IPS DF 4.7 (cell line): Measurements from ENCODE around the gene N4BP2.

Experiments
- DNase-seq: peaks from one replicate; pipeline ENCODE4 v3.0.0-alpha.2; 2013; ENCODE audit warnings: low spot score; ENCODE audit errors: extremely low read depth

N4BP2 gene

DNA sequence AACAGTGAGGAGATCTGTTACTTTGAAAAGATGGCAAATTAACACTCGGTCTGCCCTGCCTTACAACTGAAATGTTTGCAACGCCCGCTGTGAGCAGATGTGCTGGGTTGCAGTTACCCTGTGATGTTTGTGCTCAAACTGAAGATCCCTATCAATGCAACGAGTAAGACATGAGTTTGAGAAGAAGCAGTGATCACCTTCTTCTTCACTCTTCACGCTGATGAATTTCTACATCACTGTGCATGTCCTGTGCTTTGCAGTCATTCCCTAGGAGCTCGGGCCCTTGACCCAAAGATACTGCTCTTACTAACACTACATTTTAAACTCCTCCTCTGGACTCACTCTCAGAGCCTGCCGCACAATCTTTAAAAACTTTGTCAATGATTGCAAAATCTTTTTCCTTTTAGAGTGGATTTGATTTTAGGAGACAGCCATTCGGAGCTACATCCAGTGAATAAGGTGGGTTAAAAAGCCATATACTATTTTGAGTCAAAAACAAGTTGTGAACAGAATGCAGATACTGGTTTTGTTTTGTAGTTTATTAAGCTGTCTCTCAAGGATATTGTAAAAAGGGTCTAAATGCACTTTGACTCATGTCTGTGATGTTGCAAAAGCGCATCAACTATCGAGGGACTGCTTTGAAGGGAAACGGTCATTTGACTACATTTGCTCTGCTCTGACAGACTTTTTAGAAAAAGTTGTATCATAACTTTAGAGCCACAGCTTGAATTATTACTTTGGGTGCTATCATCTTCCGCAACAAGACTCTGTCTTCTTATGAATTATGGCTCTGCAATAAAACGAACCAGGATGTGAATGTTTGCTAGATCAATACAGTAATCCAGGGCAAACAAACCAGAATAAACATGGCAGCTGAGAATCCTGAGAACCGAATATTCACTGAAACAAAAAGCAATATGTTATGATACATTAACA lies 134.5 kb downstream of the N4BP2 start:
- DNase-seq: no peak

DNA sequence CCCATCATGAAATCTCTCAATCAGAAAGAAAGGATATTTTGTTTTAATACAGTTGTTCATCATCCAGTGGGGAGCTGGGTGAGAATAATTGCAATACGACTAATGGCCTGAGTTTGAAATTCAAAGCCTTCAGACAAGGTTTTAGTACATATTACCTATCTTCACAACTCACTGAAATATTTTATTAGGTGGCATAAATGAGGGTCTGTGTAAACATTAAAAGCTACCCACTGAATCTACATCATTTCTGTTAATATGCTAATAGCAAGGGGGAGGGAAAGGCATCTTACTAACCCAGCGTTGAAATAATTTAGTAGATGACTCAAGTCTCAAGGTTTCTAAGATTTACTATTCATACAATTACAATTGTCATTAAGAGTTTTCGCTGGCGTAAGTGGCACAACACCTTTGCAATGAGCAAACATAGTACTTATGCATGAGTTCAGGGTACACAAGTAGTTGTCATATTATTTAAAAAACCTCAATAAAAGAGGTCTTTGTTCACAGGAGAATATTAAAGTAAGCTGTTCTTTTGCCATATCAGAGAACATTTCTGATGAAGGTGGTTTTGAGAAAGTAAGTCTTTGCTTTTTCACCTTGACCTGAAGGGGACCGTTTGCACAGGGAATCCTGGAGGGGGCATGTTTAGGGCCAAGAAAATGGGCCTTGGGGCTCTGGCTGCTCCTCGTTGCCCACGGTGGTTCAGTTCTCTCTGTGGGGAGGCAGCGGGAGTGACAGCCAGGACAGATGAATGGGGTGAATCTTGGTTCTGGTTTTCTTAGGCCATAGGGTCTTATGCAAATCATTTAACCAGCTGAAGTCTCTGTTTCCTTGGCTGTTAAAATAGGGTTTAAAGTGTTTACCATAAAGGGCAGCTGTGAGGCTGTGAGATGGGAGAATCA lies 135.7 kb downstream of the N4BP2 start:
- no peak for DNase-seq

DNA sequence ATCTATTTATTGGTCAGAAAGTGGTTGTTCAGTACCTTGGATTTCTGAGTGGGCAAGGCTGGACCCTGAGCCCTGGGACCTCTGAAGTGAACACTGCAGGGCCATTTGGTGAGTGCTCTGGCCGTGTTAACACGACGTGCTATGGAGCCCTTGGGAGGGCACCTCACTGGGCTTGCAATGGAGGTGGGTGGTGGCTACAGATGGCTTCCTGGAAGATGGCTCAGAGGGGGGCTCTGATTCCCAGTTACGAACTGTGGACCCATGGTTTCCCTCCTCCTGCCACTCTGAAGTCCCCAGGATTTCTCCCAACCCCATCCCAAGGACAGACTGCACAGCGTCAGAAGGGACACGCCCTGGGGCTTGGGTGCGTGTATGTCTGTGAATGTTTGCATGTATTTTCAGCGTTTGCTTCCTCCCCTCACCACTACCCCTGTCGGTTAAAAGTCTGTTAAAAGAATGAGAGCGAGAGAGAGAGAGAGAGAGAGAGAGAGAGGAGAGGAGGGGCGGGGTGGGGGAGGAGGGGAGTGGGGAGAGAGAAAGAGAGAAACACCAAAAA lies 136.4 kb downstream of the N4BP2 start:
- DNase-seq: no peak

DNA sequence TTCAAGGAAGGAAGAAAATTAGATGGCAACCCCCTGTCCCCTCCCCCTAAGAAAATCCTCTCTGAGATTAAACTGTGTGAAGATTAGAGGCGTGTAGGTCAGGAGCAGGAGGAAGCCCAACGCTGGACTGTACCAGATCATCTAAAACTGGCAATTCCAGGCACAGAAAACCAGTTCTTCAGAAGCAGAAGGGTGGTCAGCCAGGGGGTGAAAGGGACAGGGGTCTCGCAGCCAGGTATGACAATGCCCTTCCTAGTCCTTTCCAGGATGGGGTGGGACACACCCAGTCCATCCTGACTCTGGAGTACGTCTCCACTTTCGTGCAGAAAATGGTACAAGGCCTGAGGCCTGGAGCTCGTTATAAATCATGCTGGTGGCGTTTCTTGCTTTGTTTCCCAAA lies 136.9 kb downstream of the N4BP2 start:
- no peak for DNase-seq

DNA sequence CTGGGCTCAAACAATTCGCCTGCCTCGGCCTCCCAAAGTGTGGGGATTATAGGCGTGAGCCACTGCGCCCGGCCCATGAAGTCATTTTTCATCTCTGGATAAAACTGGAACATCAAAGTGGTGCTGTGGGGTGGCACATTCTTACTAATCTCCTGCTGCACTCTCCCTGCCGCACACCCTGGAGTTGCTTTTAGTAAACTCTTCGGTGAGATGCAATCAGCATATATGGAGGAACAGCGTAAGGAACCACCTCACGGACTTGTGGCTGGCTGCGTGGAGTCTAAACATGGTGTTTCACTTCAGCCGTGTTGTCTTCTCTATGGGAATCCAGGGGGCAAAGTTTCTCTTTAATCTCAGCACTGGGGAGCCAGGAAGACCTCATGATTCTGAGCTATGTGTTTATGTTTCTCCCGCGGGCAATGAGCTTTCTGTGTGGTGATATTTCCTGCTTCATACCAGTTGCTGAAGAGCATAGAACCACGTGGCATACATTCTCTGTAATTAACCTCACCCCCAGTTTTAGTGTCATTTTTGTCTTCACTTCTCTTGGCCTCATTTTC lies 138.0 kb downstream of the N4BP2 start:
- DNase-seq: no peak

DNA sequence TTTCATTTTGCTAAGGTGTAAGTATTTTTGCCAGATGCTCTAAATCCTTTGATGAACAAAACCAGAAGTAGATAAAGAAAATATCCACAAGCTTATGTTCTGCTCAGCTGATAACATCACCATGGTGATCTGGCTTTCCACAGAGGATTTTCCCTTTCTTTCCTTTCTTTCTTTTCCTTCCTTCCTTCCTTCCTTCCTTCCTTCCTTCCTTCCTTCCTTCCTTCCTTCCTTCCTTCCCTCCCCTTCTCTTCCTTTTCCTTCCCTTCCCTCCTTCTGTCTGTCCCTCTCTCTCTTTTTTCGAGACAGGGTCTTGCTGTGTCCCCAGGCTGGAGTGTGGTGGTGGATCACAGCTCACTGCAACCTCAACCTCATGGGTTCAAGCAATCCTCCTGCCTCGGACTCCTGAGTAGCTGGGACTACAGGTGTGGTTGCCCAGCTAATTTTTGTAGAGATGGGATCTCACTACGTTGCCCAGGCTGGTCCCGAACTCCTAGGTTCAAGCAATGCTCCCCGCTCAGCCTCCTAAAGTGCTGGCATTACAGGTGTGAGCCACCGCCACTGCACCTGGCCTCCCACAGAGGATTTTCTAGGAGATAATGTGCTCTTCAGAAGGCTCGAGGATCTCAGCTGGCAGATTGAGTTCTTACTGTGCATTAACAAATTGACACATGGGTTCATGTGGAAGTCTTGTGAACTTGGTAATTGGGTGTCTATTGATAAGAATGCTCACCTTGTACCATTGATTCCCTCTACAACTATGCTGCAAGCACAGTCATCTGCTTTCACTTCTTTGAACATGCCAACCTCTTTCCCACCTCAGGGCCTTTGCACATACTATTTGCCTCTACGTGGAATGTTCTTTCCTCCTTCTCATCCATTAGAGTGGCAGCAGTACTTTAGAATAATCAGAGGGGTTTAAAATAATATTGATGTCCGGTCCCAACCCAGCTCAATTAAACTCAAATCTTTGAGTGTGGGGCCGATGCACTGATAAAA lies 138.8 kb downstream of the N4BP2 start:
- no peak for DNase-seq

DNA sequence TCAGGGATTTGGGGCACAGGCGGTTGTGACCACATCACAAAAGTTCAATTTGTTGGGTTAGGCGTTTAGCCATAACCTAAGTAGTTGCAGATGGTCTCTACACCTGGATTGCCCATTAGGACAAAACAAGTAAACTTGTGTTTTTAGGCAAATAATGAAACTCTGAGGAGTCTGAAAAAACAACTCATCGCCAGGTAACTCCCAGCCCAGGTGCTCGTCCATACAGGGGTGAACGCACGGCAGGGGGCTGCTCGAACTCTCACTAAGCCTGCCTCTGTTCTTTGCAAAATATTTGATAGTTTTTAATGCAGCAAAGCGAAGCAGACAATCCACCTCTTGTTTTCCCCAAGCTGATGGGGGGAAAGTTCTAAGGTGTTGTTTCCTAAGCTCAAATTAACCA lies 139.6 kb downstream of the N4BP2 start:
- no peak for DNase-seq

DNA sequence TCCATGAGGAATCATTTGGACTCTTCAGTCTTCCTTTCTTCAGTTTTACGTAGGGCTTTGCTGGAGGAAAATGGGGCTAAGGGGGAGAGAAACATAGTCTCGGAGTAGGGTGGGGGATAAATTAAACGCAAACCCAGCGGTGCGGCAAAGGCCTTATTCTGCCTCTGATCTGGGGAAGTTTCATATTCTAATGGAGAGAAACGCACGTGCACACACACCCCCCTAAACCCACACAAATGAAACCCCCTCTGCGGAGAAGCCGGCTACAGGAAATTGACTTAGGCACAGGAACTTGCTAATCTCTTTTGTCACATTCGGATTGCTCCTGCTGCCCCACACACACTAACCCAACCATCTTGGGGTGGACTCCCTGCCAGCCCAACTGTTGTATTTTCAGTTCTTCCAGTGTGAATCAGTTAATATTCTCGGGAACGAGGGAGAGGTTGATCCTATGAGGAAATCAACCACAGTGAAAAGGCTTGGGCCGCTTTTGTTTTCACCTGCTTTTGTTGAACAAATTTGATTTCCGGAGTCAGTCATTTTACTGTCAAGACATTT lies 140.2 kb downstream of the N4BP2 start, which contains the start of gene RHOH:
RHOH (plus strand) TSS at position 308 of the 558 bp plus-strand sequence. CDS start 46,356 bp downstream, outside the sequence.
- no peak for DNase-seq

DNA sequence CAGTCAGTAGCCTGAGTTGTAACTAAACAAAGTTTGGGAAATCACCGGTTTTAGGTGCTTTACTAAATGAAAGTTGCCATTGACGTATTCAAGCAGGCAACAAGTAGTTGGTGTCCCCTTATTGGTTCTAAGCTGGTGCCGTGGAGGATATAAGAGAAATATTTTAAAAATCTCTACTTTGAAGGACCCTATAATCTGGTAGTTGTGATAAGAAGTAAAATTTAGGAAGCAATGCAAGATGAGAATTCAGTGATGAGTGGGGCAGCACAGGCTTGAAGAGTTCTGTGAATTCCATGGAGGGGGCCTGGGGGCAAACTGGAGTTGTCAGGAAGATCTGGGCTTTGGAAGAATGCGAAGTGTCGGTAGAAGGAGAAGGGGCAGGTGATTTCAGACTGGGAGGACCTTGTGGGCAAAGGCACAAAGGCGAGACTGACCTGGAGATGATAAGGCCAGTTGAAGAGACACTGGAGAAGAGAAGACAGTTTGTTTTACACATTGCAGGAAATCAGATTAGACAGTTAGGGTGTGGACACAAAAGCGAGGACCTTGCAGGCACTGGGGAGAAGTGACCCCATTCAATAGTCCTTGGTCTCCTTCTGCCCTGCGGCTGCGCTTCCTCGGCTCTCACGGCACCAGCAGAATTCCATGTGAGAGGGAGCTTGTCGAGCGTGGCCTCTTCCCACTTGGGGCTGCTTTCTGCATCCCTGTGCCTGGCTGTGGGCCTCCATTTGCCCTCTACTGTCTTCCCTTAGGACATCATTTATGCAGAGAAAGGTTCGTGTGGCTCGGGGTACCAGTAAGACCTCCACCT lies 141.4 kb downstream of the N4BP2 start:
- DNase-seq: no peak

DNA sequence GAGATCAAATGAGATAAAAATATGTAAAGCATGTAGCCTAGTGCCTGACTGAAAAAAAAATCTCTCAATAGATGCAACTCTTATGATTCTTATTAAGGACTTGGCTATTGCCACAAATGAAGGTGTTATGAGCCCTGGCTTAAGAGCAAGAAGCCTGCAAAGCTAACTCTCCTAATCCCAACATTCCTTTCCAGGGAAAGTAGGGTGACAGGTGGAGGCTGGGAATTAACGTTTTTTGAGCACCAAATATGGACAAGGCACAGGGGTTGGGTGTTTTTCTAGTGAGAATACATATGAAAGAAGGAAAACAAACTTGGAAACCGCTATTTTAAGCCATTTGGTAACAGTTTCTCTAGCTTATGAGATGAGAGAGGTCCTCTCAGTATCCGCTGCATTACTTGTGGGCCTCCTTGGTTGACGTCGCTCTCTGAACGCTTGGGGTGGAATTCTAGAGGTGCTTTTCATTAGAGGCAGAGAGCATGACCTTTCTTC lies 142.6 kb downstream of the N4BP2 start:
- DNase-seq: no peak

DNA sequence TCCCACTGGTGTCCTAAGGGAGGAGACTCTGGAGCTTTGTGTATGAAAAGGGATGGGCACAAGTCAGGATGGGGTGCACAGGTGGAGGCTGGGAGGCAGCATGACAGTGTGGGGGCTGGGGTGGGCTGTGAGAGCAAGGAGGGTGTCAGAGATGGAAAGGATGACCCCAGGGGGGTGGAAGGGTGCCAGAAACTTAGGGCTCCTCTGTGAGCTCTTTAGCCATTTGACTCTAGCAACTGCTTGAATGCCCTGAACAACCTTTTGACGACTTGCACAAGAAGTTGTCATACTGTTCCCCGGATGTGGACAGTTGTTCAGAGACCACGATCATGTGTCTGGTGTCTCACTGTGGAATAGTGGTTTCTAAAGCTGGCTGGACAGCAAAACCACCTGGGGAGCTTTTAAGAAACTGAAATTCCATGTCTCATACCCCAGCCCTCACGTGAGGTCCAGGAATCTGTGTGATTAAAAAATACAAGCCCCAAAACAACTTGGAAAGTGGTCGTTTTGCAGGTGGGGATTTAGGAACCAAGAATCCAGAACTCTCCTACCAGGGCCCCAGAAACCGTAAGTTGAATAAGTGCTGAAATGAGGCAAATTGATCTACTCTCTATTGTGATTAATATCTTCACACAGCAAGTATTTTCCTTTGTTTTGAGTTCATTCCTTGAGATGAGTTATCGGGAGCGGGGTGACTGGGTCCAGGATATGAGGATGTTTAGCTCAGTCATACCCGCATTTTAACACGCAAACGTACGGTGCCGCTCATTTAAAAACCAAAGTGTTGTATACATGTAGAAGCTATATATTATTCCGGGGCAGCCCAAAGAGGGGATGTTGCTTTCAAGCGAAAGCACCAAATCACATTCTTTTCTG lies 143.6 kb downstream of the N4BP2 start:
- no peak for DNase-seq

DNA sequence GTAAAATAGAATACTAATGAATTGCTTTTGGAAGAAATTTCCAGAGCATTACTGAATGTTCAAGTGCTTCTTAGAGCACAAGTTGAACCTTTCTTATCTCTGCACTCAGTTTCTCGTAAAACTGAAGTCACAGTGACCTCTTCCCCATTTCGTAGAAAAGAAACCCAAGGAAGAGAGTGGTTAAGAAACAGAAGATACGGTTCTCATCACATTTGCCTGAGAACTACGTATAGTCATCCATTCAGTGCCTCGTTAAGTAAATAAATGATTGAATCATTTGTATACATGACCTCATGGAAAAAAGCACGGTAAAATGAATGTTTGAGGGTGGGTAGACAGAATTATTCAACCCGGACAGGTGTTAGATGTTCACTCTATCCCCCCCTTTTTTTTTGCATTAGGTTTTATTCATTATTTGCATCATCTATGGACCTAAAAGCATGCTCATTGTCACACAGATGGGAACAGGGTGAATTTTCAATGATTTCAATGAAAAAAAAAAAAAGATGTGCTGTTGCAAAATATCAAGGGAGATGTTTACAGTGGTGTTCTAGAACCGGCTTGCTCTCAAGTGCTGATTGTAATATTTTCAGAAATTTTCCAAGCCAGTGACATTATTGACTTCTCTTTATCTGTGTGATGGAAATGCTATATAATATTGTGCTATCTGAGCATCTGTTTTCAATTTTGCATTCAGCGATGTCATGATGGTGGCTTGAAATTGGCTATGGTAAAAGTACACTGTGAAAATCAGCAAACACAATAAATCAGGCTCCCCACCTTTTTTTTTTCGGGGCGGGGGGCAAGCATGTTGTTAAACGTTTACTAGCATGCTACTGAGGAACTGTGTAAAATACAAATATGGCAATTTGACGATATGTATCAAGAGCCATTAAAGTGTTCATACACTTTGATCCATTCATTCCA lies 144.5 kb downstream of the N4BP2 start:
- DNase-seq: no peak

DNA sequence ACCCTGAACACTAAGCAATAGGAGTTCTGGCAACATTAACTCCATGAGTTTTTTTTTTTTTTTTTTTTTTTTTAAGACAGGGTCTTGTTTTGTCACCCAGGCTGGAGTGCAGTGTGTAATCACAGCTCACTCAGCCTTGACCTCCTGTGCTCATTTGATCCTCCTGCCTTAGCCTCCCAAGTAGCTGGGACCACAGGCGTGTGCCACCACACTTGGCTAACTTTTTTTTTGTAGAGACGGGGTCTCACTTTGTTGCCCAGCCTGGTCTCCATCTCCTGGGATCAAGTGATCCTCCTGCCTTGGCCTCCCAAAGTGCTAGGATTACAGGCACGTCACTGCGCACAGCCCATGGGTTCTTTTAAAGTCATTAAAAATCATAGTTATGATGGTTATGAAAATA lies 145.2 kb downstream of the N4BP2 start:
- DNase-seq: no peak

DNA sequence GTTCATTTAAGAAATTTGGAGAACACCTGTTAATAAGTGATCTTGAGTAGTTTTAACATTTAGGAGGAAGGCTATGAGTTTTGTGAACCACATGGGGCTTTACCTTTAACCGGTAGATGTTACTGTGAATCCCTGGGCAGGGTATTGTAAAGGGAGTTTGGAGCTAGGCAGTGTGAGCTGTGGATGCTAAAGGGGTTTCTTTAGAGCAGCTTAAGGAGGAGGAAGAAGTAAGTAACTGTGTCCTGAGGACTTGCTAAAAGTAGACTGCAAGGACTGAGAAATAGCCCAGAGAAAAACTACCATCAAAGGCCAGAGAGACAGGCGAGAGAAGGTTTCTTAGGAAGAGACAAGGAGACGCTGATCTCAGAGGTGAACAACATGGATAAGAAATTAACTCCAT lies 145.8 kb downstream of the N4BP2 start:
- no peak for DNase-seq

DNA sequence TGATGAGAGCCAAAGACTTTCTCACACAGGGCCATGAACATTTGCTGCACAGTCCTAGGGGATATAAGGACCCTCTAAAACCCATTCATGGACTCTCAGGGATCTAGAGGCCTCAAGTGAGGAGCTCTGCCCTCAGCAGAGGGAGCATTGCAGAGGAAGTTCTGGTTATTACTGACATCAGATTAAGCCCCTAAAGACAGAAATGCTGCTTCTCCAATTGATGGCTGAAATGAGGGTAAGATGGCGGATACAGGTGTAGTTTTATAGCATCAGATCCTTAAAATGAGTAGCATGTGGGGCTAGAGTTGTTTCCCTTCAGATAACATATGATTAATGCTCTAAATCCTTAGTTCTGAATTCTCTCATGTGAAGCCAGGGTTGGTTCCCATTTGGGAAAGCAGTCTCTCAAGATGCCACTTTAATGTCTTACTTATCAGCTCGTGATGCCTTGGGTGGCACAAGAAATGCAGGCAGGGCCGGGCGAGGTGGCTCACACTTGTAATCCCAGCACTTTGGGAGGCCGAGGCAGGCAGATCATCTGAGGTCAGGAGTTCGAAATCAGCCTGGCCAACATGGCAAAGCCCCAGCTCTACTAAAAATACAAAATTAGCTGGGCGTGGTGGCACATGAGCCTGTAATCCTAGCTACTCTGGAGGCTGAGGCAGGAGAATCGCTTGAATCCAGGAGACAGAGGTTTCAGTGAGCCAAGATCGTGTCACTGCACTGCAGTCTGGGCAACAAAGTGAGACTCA lies 148.0 kb downstream of the N4BP2 start:
- DNase-seq: no peak
